KMS-11 (cell line): ENCODE measurements around the gene GNAO1.

Experiments
- H2AFZ ChIP-seq: fragments of 200-600 bp; sonication (generic); 2 replicates; pipeline ENCODE4 v1.6.1; 2016; ENCODE audit warnings: antibody characterized with exemption, mixed run types, low read depth
- H3K27ac ChIP-seq: fragments of 200-600 bp; sonication (generic); 2 replicates; pipeline ENCODE4 v1.6.1; 2016; ENCODE audit warnings: mild to moderate bottlenecking, mixed run types
- H3K27me3 ChIP-seq: fragments of 200-600 bp; sonication (generic); 2 replicates; pipeline ENCODE4 v1.6.1; 2017; ENCODE audit warnings: mild to moderate bottlenecking, low read depth, mixed run types, moderate library complexity; ENCODE audit not compliant: insufficient read depth
- H3K36me3 ChIP-seq: fragments of 200-600 bp; sonication (generic); 2 replicates; pipeline ENCODE4 v1.6.1; 2017; ENCODE audit warnings: mild to moderate bottlenecking, mixed run types; ENCODE audit not compliant: insufficient read depth
- H3K4me1 ChIP-seq: fragments of 200-600 bp; sonication (generic); 2 replicates; pipeline ENCODE4 v1.6.1; 2016; ENCODE audit warnings: mild to moderate bottlenecking, low read depth, mixed run types; ENCODE audit not compliant: poor library complexity, severe bottlenecking
- H3K4me2 ChIP-seq: fragments of 200-600 bp; sonication (generic); 2 replicates; pipeline ENCODE4 v1.7.0; 2016; ENCODE audit warnings: mild to moderate bottlenecking, mixed run types
- H3K4me3 ChIP-seq: fragments of 200-600 bp; sonication (generic); IDR thresholded peaks from 2 replicates; pipeline ENCODE4 v1.6.1; 2017; ENCODE audit warnings: low read depth, low read length, mixed read lengths; ENCODE audit not compliant: insufficient read depth
- H3K79me2 ChIP-seq: fragments of 200-600 bp; sonication (generic); 2 replicates; pipeline ENCODE4 v1.6.1; 2016; ENCODE audit warnings: low read depth, mixed run types; ENCODE audit not compliant: insufficient read depth
- H3K9ac ChIP-seq: fragments of 200-600 bp; sonication (generic); 2 replicates; pipeline ENCODE4 v1.6.1; 2016; ENCODE audit warnings: mild to moderate bottlenecking, mixed run types
- H4K20me1 ChIP-seq: fragments of 200-600 bp; sonication (generic); 2 replicates; pipeline ENCODE4 v1.6.1; 2016; ENCODE audit warnings: mild to moderate bottlenecking, mixed run types; ENCODE audit not compliant: insufficient read depth
- TF ChIP-seq, protein P1 (sequence below): fragments of 200-600 bp; sonication (generic); conservative IDR thresholded peaks from 2 replicates; pipeline ENCODE4 v1.6.1; 2017; ENCODE audit warnings: low read depth, mild to moderate bottlenecking, antibody characterized with exemption, low read length, moderate library complexity, mixed read lengths

GNAO1 gene

DNA sequence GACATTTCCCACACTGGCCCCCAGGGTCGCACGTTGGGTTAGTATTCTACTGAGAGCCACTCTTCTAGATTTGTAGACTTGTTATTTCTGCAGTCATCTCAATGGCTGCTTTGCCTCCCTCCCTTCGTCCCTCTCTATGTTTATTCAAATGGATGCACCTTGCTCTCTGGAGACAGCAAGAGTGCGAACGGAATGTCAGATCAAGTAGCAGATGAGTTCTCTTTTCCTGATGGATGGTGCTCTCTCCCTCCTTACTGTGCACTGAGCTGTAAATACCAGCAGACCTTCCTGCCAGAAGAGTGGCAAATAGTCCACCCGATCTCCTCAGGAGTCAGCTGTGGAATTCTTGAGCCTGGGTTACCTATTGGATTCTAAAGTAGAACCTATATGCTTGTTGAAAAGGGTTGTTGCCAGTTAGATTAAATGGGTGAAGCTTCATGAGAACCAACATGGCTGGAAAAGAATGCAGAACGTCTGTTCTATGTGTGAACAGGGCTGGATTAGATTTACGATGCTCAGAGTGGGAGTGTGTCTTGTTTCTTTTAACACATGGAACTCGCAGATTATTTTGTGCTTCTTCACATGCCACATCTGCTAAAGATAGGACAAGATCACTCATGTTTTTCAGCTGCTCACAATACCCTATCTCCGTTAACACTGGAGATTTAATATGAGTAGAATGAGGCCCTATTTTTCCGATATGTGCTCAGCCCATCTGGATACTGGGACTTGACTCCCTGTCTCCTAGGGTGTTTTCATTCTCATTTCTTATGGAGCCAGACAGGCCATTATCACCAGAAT is 6.1 kb downstream of the GNAO1 start:
- Histone ChIP-seq H3K27me3 (peaks cover 5% of the 10 kb centered on the region), H3K27ac (no peak overlapping the region), H3K36me3 (no peaks in the 10 kb centered on the region), H3K4me3 (no peak overlapping the region), H4K20me1 (no peaks in the 10 kb centered on the region), H3K4me1 (peaks cover 42% of the 10 kb centered on the region), H3K4me2 (0 out of 2 replicates have a peak overlapping the region, but pooled peaks have one; percentile 0), H2AFZ (no peak overlapping the region), H3K9ac (no peak overlapping the region), H3K79me2 (no peaks in the 10 kb centered on the region)
- TF ChIP-seq, protein P1, sequence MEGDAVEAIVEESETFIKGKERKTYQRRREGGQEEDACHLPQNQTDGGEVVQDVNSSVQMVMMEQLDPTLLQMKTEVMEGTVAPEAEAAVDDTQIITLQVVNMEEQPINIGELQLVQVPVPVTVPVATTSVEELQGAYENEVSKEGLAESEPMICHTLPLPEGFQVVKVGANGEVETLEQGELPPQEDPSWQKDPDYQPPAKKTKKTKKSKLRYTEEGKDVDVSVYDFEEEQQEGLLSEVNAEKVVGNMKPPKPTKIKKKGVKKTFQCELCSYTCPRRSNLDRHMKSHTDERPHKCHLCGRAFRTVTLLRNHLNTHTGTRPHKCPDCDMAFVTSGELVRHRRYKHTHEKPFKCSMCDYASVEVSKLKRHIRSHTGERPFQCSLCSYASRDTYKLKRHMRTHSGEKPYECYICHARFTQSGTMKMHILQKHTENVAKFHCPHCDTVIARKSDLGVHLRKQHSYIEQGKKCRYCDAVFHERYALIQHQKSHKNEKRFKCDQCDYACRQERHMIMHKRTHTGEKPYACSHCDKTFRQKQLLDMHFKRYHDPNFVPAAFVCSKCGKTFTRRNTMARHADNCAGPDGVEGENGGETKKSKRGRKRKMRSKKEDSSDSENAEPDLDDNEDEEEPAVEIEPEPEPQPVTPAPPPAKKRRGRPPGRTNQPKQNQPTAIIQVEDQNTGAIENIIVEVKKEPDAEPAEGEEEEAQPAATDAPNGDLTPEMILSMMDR, result no peak

DNA sequence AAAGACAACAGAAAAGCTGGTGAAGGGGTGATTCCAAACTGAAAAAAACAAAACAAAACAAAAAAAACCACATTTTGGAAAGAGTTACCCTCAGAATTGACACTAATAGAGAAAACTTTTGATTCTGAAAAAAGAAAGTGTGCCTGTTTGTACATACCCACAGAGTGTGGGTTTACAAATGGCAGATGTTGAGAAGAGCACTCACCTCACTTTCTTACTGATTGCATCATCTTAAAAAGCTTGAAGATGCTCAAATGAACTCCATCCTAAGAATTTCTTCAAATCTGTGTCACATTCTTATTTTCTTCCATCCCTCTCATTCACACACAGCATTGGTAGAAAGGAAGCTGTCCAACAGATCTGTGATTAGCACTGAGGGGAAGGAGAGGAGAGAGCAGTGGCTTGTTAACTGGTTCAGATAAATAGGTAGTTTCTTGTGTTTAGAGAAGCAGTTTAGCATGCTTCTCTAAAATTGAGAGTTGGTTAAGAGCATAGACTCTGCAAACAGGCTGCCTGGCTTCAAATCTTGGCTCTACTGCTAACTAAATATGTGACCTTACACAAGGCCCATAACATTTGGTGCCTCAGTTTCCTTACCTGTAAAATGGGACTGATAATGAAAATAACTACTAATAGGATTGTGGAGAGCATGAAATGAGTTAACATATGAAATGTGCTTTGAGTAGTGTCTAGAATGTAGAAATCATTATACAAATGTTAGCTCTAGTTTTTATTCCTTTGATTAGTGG is 6.9 kb downstream of the GNAO1 start:
- H3K36me3 ChIP-seq, result no peaks in the 10 kb centered on the region
- H3K27me3 ChIP-seq, result no peaks in the 10 kb centered on the region
- no peaks in the 10 kb centered on the region for H3K79me2 ChIP-seq
- H2AFZ ChIP-seq, result no peak overlapping the region
- H3K27ac ChIP-seq, result no peak overlapping the region
- 0 out of 2 replicates have a peak overlapping the region, but pooled peaks have one; percentile 21 for H3K4me2 ChIP-seq
- H4K20me1 ChIP-seq, result no peaks in the 10 kb centered on the region
- H3K9ac ChIP-seq, result no peak overlapping the region
- no peak overlapping the region for H3K4me3 ChIP-seq
- TF ChIP-seq, protein P1, result no peak
- peaks cover 42% of the 10 kb centered on the region for H3K4me1 ChIP-seq

DNA sequence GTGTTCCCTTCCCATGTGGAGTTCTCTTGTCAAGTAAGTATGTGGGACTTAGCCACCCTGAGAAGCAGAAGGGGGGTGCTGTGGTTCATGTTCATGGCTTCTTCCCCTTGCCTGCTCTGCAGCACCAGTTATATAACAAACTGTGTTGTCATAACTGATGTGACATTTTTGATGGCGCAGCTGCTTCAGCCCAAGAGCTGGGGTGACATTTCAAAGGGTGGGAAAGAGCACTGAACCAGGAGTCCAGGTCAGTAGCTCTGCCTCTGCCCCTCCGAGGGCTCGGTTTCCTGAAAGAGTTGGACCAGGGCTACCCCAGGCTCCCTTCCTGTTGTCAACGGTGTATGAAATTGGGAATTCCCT is 7.4 kb downstream of the GNAO1 start:
- H2AFZ ChIP-seq, result no peak overlapping the region
- H3K4me1 ChIP-seq, result peaks cover 42% of the 10 kb centered on the region
- no peaks in the 10 kb centered on the region for H3K36me3 ChIP-seq
- peak overlapping the region; percentile 21; the same call in 1 of the 2 replicates for H3K4me2 ChIP-seq
- H3K27me3 ChIP-seq, result no peaks in the 10 kb centered on the region
- TF ChIP-seq, protein P1, result no peak
- no peaks in the 10 kb centered on the region for H4K20me1 ChIP-seq
- no peak overlapping the region for H3K27ac ChIP-seq
- H3K9ac ChIP-seq, result no peak overlapping the region
- no peaks in the 10 kb centered on the region for H3K79me2 ChIP-seq
- no peak overlapping the region for H3K4me3 ChIP-seq

DNA sequence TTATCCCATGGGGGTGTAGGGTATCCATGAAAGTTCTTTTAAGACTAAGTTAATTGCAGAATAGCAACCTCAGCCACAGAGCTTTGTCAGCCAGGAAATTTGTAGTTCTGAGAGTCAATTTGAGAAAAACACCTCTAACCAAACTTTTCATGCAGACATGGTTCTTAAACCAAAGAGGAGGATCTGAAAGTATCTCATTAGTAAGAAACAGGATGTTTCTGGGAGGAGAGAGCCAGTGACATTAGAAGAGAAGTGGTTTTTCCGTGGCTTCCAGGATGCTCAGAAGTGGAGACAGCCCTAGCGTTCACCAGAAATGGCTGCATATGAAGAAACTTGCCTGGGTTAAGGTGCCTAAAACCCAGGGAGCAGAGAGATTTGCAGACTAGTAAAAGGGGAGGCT is 7.9 kb downstream of the GNAO1 start:
- TF ChIP-seq, protein P1, result no peak
- peak overlapping the region; percentile 21; the same call in 1 of the 2 replicates for H3K4me2 ChIP-seq
- no peaks in the 10 kb centered on the region for H4K20me1 ChIP-seq
- H3K9ac ChIP-seq, result no peak overlapping the region
- H3K27ac ChIP-seq, result no peak overlapping the region
- no peak overlapping the region for H2AFZ ChIP-seq
- no peaks in the 10 kb centered on the region for H3K27me3 ChIP-seq
- H3K4me3 ChIP-seq, result no peak overlapping the region
- peaks cover 42% of the 10 kb centered on the region for H3K4me1 ChIP-seq
- no peaks in the 10 kb centered on the region for H3K36me3 ChIP-seq
- H3K79me2 ChIP-seq, result no peaks in the 10 kb centered on the region
